ENCODE results near the gene C5orf22. TPM values are rescaled to one million over a fixed set of nuclear protein-coding genes. Genes with fewer than 3 reads are reported as not detected.

C5orf22 gene
- total and polyA plus RNA-seq, 2 donors (not counting 1 experiment from before 2014, with no cell fraction given) = 7.5 to 28.9 TPM

GRCh38 chr5:31577438-31577837 is 45.3 kb downstream of the C5orf22 start:
- Mint-ChIP-seq H3K27ac (no peak overlapping the region), H3K9me3 (ENCODE audit: insufficient read depth) (no peaks in the 10 kb centered on the region), H3K27me3 (peaks cover 30% of the 10 kb centered on the region), H3K4me1 (peaks cover 5% of the 10 kb centered on the region), H3K4me3 (no peak overlapping the region)
- no peak overlapping the region for H3K9ac ChIP-seq (ENCODE audit: low read length)
- ChIA-PET CTCF (no interaction called here), POLR2A (no interaction called here)
- no peaks in the 10 kb centered on the region for H3K36me3 ChIP-seq (replicated peaks in 1 of 2; ENCODE audit: control extremely low read depth in 1 of 2, control insufficient read depth in 1 of 2, extremely low read depth in 1 of 2, insufficient read depth in 2 of 2, low read length in 1 of 2)
- no peak for ATAC-seq (ENCODE audit: low read depth)
- no peak overlapping the region for H3K4me3 ChIP-seq (ENCODE audit: control extremely low read depth in 1 of 5, extremely low read depth in 1 of 5, insufficient read depth in 1 of 5, low read depth in 2 of 5, low read length in 4 of 5)
- no peaks in the 10 kb centered on the region for H4K20me1 ChIP-seq (ENCODE audit: control insufficient read depth, insufficient read depth, low read length, poor library complexity, severe bottlenecking)
- no peak overlapping the region for H2AFZ ChIP-seq (ENCODE audit: insufficient read depth, low read depth, low read length, poor library complexity, severe bottlenecking)
- intact Hi-C loops (cut with micrococcal nuclease) = no loop called here
- no CpG with 5 or more reads among the region's 3 CpGs for WGBS (ENCODE audit: insufficient coverage)
- no peak overlapping the region for H3K27ac ChIP-seq (ENCODE audit: low read length in 2 of 2)
- no peaks in the 10 kb centered on the region for H3K4me1 ChIP-seq (ENCODE audit: control insufficient read depth in 2 of 2, insufficient read depth in 2 of 2, low read length in 2 of 2)
- no peak overlapping the region for H3K4me2 ChIP-seq (replicated peaks; ENCODE audit: low read depth, low read length, poor library complexity, severe bottlenecking)
- H3K79me2 ChIP-seq (ENCODE audit: control insufficient read depth, insufficient read depth, low read length) = no peaks in the 10 kb centered on the region
- H3K27me3 ChIP-seq (replicated peaks in 1 of 4; ENCODE audit: control extremely low read depth in 1 of 4, control insufficient read depth in 3 of 4, insufficient read depth in 4 of 4, low read length in 3 of 4) = peaks cover 0 to 2% (median 0%) of the 10 kb centered on the region in 4 experiments
- no peak for DNase-seq
- TF ChIP-seq, protein P1, sequence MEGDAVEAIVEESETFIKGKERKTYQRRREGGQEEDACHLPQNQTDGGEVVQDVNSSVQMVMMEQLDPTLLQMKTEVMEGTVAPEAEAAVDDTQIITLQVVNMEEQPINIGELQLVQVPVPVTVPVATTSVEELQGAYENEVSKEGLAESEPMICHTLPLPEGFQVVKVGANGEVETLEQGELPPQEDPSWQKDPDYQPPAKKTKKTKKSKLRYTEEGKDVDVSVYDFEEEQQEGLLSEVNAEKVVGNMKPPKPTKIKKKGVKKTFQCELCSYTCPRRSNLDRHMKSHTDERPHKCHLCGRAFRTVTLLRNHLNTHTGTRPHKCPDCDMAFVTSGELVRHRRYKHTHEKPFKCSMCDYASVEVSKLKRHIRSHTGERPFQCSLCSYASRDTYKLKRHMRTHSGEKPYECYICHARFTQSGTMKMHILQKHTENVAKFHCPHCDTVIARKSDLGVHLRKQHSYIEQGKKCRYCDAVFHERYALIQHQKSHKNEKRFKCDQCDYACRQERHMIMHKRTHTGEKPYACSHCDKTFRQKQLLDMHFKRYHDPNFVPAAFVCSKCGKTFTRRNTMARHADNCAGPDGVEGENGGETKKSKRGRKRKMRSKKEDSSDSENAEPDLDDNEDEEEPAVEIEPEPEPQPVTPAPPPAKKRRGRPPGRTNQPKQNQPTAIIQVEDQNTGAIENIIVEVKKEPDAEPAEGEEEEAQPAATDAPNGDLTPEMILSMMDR (IDR thresholded peaks at IDR 0.05) = no peak
- no peak for TF ChIP-seq EZH2 (IDR thresholded peaks at IDR 0.05; ENCODE audit: borderline replicate concordance, insufficient read depth, low read depth, low read length, poor library complexity, severe bottlenecking)
- H3K9me3 ChIP-seq (ENCODE audit: control extremely low read depth in 1 of 3, control insufficient read depth in 2 of 3, insufficient read depth in 1 of 3, low read length in 2 of 3) = no peaks in the 10 kb centered on the region

DNA sequence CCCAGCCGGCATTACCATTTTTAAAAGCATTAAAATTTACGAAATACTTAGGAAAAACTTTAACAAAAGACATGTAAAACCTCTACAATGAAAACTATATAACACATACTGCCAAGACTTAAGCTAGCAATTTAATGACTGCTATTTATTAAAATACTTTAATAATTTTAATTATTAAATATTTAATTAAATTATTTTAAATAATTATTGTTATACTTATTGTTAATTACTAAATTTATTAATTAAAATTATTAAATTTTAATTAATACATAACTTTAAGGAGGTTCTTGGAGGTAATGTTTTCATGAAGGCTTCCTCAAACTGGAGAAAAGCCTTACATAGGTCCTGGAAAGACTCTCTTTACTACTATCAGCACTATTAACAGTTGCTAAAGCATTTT is 47.5 kb downstream of the C5orf22 start:
- peaks cover 0 to 2% (median 0%) of the 10 kb centered on the region in 4 experiments for H3K27me3 ChIP-seq (replicated peaks in 1 of 4; ENCODE audit: control extremely low read depth in 1 of 4, control insufficient read depth in 3 of 4, insufficient read depth in 4 of 4, low read length in 3 of 4)
- DNase-seq (no peak), ATAC-seq (ENCODE audit: low read depth) (no peak)
- H3K27ac Mint-ChIP-seq = no peak overlapping the region
- POLR2A ChIA-PET = no interaction called here
- H3K79me2 ChIP-seq (ENCODE audit: control insufficient read depth, insufficient read depth, low read length) = no peaks in the 10 kb centered on the region
- CTCF ChIA-PET = interaction anchor here (1.0 to 1.8 kb wide), 3 partner anchors 10 to 750 kb away, joined by 3 to 10 read pairs (median 4); no protein-coding TSS in a partner anchor
- TF ChIP-seq, protein P1 (IDR thresholded peaks at IDR 0.05) = no peak
- TF ChIP-seq EZH2 (IDR thresholded peaks at IDR 0.05; ENCODE audit: borderline replicate concordance, insufficient read depth, low read depth, low read length, poor library complexity, severe bottlenecking) = no peak
- H3K9me3 ChIP-seq (ENCODE audit: control extremely low read depth in 1 of 3, control insufficient read depth in 2 of 3, insufficient read depth in 1 of 3, low read length in 2 of 3) = no peaks in the 10 kb centered on the region
- WGBS (ENCODE audit: insufficient coverage) = 80% methylated on average over 2 of the region's 2 CpGs
- no peak overlapping the region for H3K9ac ChIP-seq (ENCODE audit: low read length)
- H4K20me1 ChIP-seq (ENCODE audit: control insufficient read depth, insufficient read depth, low read length, poor library complexity, severe bottlenecking) = no peaks in the 10 kb centered on the region
- no peaks in the 10 kb centered on the region for H3K4me1 Mint-ChIP-seq
- no peak overlapping the region for H3K4me3 Mint-ChIP-seq
- no peaks in the 10 kb centered on the region for H3K4me1 ChIP-seq (ENCODE audit: control insufficient read depth in 2 of 2, insufficient read depth in 2 of 2, low read length in 2 of 2)
- H2AFZ ChIP-seq (ENCODE audit: insufficient read depth, low read depth, low read length, poor library complexity, severe bottlenecking) = no peak overlapping the region
- H3K27ac ChIP-seq (ENCODE audit: low read length in 2 of 2) = no peak overlapping the region
- H3K36me3 ChIP-seq (replicated peaks in 1 of 2; ENCODE audit: control extremely low read depth in 1 of 2, control insufficient read depth in 1 of 2, extremely low read depth in 1 of 2, insufficient read depth in 2 of 2, low read length in 1 of 2) = no peaks in the 10 kb centered on the region
- H3K9me3 Mint-ChIP-seq (ENCODE audit: insufficient read depth) = no peaks in the 10 kb centered on the region
- peaks cover 29% of the 10 kb centered on the region for H3K27me3 Mint-ChIP-seq
- H3K4me3 ChIP-seq (ENCODE audit: control extremely low read depth in 1 of 5, extremely low read depth in 1 of 5, insufficient read depth in 1 of 5, low read depth in 2 of 5, low read length in 4 of 5) = no peak overlapping the region
- intact Hi-C loops (cut with micrococcal nuclease) = no loop called here
- no peak overlapping the region for H3K4me2 ChIP-seq (replicated peaks; ENCODE audit: low read depth, low read length, poor library complexity, severe bottlenecking)
